Astrocyte (in vitro differentiated cells and primary cell): Measurements from ENCODE around the gene MYO5B. TPM values are rescaled to one million over a fixed set of nuclear protein-coding genes. Genes with fewer than 3 reads are reported as not detected.
"Not testable (repeated sequence)": the region's sequence is repeated elsewhere in the genome, so short reads cannot be mapped to it uniquely, and the experiment has no call there.

Experiments used
- DNase-seq: peaks from one replicate; pipeline ENCODE4 v3.0.0-alpha.2; 2010; ENCODE audit warnings: low read depth
- FAIRE-seq: peaks from 2 replicates; lab custom pipeline; 2011; peaks lifted over from hg19 to GRCh38; lab: Jason Lieb, UNC
- H2AFZ ChIP-seq: 2 replicates; pipeline ENCODE4 v1.6.0; 2012; ENCODE audit warnings: low read depth, low read length, inconsistent platforms
- H3K27ac ChIP-seq: 2 replicates; pipeline ENCODE4 v1.5.1; 2011; ENCODE audit warnings: low read depth, low read length, inconsistent platforms
- H3K27me3 ChIP-seq: 2 replicates; pipeline ENCODE4 v1.6.0; 2011; ENCODE audit warnings: low read length, inconsistent platforms; ENCODE audit not compliant: insufficient read depth
- H3K36me3 ChIP-seq: 2 replicates; pipeline ENCODE4 v1.5.1; 2011; ENCODE audit warnings: low read length, inconsistent platforms; ENCODE audit not compliant: insufficient read depth
- H3K4me1 ChIP-seq: 2 replicates; pipeline ENCODE4 v1.5.1; 2011; ENCODE audit warnings: low read length, inconsistent platforms; ENCODE audit not compliant: insufficient read depth
- H3K4me2 ChIP-seq: 2 replicates; pipeline ENCODE4 v1.6.0; 2012; ENCODE audit warnings: low read length, inconsistent platforms
- H3K4me3 ChIP-seq: 2 replicates; pipeline ENCODE4 v1.5.1; 2011; ENCODE audit warnings: low read depth, mild to moderate bottlenecking, low read length, inconsistent platforms; ENCODE audit not compliant: insufficient read depth
- H3K79me2 ChIP-seq: 2 replicates; pipeline ENCODE4 v1.6.0; 2012; ENCODE audit warnings: mild to moderate bottlenecking, low read length, inconsistent platforms; ENCODE audit not compliant: insufficient read depth
- H3K9ac ChIP-seq: 2 replicates; pipeline ENCODE4 v1.6.0; 2012; ENCODE audit warnings: mild to moderate bottlenecking, low read length, inconsistent platforms
- H3K9me3 ChIP-seq: 2 replicates; pipeline ENCODE4 v1.5.1; 2012; ENCODE audit warnings: low read depth, mild to moderate bottlenecking, low read length, inconsistent platforms; ENCODE audit not compliant: insufficient read depth
- H4K20me1 ChIP-seq: 2 replicates; pipeline ENCODE4 v1.6.0; 2012; ENCODE audit warnings: low read length, inconsistent platforms; ENCODE audit not compliant: insufficient read depth
- H3K27ac Mint-ChIP-seq: one replicate; pipeline ENCODE4 v1.8.0; 2021; ENCODE audit warnings: mild to moderate bottlenecking, mixed read lengths; ENCODE audit not compliant: unreplicated experiment
- H3K27me3 Mint-ChIP-seq: one replicate; pipeline ENCODE4 v1.8.0; 2021; ENCODE audit warnings: low read depth, mixed read lengths; ENCODE audit not compliant: unreplicated experiment
- H3K36me3 Mint-ChIP-seq: one replicate; pipeline ENCODE4 v1.8.0; 2021; ENCODE audit warnings: low read depth, mixed read lengths; ENCODE audit not compliant: unreplicated experiment
- H3K4me1 Mint-ChIP-seq: one replicate; pipeline ENCODE4 v1.8.0; 2021; ENCODE audit warnings: low read depth, mixed read lengths; ENCODE audit not compliant: unreplicated experiment
- H3K4me3 Mint-ChIP-seq: one replicate; pipeline ENCODE4 v1.8.0; 2021; ENCODE audit warnings: mild to moderate bottlenecking, moderate library complexity, mixed read lengths; ENCODE audit not compliant: unreplicated experiment
- H3K9me3 Mint-ChIP-seq: one replicate; pipeline ENCODE4 v1.8.0; 2021; ENCODE audit warnings: mild to moderate bottlenecking, mixed read lengths; ENCODE audit not compliant: unreplicated experiment
- EZH2 ChIP-seq: IDR thresholded peaks from 2 replicates; pipeline ENCODE4 v1.6.1; 2012; ENCODE audit warnings: mild to moderate bottlenecking, low read length, inconsistent platforms; ENCODE audit not compliant: insufficient read depth
- total RNA-seq: library from RNA; stranded (reverse); gene quantifications from 2 replicates; pipeline ENCODE4 v1.2.1, GENCODE V29; 2021
- TF ChIP-seq, protein P1 (sequence below): IDR thresholded peaks from 2 replicates; pipeline ENCODE4 v1.5.1; 2011; ENCODE audit warnings: low read depth, mild to moderate bottlenecking, inconsistent platforms, low read length, moderate library complexity; ENCODE audit not compliant: insufficient read depth

Gene MYO5B
- total RNA-seq, 1 donor from 2014 or later: 8.3 TPM

DNA sequence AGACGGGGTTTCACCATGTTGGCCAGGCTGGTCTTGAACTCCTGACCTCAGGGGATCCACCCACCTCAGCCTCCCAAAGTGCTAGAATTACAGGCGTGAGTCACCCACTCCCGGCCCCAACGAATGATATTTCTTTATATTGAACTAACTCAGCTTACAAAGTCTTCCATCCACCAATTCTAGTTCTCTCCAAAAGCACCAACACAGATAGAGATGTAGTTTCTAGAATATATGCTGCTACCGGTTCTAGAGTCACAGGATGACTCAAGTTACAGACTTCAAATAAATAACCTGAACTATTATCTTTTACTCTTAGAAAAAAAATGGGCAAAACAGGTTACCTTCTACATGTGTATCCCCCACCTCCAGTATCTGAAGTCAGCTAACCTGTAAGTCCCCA lies 390.9 kb downstream of the MYO5B start:
- Histone ChIP-seq H3K4me2 (no peak overlapping the region), H3K36me3 (peaks cover 7% of the 10 kb centered on the region), H2AFZ (no peak overlapping the region), H3K27ac (no peak overlapping the region), H3K4me1 (no peaks in the 10 kb centered on the region), H3K9me3 (no peaks in the 10 kb centered on the region), H4K20me1 (peaks cover 36% of the 10 kb centered on the region), H3K9ac (no peak overlapping the region), H3K27me3 (no peaks in the 10 kb centered on the region), H3K4me3 (no peak overlapping the region), H3K79me2 (peaks cover 41% of the 10 kb centered on the region)
- H3K36me3 Mint-ChIP-seq: peaks cover 16% of the 10 kb centered on the region
- TF ChIP-seq, protein P1, sequence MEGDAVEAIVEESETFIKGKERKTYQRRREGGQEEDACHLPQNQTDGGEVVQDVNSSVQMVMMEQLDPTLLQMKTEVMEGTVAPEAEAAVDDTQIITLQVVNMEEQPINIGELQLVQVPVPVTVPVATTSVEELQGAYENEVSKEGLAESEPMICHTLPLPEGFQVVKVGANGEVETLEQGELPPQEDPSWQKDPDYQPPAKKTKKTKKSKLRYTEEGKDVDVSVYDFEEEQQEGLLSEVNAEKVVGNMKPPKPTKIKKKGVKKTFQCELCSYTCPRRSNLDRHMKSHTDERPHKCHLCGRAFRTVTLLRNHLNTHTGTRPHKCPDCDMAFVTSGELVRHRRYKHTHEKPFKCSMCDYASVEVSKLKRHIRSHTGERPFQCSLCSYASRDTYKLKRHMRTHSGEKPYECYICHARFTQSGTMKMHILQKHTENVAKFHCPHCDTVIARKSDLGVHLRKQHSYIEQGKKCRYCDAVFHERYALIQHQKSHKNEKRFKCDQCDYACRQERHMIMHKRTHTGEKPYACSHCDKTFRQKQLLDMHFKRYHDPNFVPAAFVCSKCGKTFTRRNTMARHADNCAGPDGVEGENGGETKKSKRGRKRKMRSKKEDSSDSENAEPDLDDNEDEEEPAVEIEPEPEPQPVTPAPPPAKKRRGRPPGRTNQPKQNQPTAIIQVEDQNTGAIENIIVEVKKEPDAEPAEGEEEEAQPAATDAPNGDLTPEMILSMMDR: no peak
- TF ChIP-seq EZH2: no peak
- no peaks in the 10 kb centered on the region for H3K4me1 Mint-ChIP-seq
- DNase-seq (no peak), FAIRE-seq (no peak)
- H3K27me3 Mint-ChIP-seq: no peaks in the 10 kb centered on the region
- peaks cover 11% of the 10 kb centered on the region for H3K9me3 Mint-ChIP-seq
- H3K4me3 Mint-ChIP-seq: no peak overlapping the region
- no peak overlapping the region for H3K27ac Mint-ChIP-seq

DNA sequence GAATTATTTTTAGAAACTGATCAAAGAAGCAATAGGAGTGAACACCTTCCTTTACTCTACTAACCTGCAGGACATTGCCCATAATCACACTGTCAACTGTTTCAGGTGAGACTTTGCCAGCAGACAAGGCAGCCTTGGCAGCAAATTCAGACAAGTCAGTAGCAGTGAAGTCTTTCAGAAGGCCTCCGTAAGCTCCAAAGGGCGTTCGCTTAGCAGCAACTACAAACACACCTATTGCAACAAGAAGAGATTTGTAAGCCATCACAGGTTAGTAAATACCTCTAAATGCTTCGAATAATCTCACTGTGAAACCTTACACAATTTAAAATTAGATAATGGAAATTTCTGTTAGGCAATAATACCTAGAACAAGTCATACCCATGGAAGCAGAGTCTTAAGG lies 392.3 kb downstream of the MYO5B start:
- Histone ChIP-seq H3K4me1 (no peaks in the 10 kb centered on the region), H3K27ac (no peak overlapping the region), H3K4me2 (no peak overlapping the region), H3K36me3 (peaks cover 7% of the 10 kb centered on the region), H3K79me2 (peaks cover 37% of the 10 kb centered on the region), H3K9ac (no peak overlapping the region), H2AFZ (no peak overlapping the region), H3K4me3 (no peak overlapping the region), H3K27me3 (no peaks in the 10 kb centered on the region), H4K20me1 (peaks cover 33% of the 10 kb centered on the region), H3K9me3 (no peaks in the 10 kb centered on the region)
- H3K36me3 Mint-ChIP-seq: peaks cover 14% of the 10 kb centered on the region
- H3K9me3 Mint-ChIP-seq: peaks cover 4% of the 10 kb centered on the region
- TF ChIP-seq, protein P1: no peak
- no peak for TF ChIP-seq EZH2
- no peak overlapping the region for H3K27ac Mint-ChIP-seq
- no peaks in the 10 kb centered on the region for H3K4me1 Mint-ChIP-seq
- DNase-seq: no peak
- H3K27me3 Mint-ChIP-seq: no peaks in the 10 kb centered on the region
- H3K4me3 Mint-ChIP-seq: no peak overlapping the region
- FAIRE-seq: no peak

DNA sequence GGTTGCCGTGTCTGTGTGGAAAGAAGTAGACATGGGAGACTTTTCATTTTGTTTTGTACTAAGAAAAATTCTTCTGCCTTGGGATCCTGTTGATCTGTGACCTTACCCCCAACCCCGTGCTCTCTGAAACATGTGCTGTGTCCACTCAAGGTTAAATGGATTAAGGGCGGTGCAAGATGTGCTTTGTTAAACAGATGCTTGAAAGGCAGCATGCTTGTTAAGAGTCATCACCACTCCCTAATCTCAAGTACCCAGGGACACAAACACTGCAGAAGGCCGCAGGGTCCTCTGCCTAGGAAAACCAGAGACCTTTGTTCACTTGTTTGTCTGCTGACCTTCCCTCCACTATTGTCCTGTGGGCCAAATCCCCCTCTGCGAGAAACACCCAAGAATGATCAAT lies 394.5 kb downstream of the MYO5B start:
- not testable (repeated sequence) for H2AFZ ChIP-seq, H3K27ac ChIP-seq, FAIRE-seq, H3K27ac Mint-ChIP-seq, H3K4me3 ChIP-seq, H3K4me3 Mint-ChIP-seq, H3K9ac ChIP-seq, H3K27me3 ChIP-seq, DNase-seq, H3K27me3 Mint-ChIP-seq, H3K4me1 ChIP-seq, H3K9me3 ChIP-seq, H3K9me3 Mint-ChIP-seq, H3K4me2 ChIP-seq
- H3K36me3 ChIP-seq: peaks cover 11% of the 10 kb centered on the region
- Mint-ChIP-seq H3K36me3 (peaks cover 16% of the 10 kb centered on the region), H3K4me1 (peaks cover 11% of the 10 kb centered on the region)
- H3K79me2 ChIP-seq: peaks cover 15% of the 10 kb centered on the region
- peaks cover 14% of the 10 kb centered on the region for H4K20me1 ChIP-seq

DNA sequence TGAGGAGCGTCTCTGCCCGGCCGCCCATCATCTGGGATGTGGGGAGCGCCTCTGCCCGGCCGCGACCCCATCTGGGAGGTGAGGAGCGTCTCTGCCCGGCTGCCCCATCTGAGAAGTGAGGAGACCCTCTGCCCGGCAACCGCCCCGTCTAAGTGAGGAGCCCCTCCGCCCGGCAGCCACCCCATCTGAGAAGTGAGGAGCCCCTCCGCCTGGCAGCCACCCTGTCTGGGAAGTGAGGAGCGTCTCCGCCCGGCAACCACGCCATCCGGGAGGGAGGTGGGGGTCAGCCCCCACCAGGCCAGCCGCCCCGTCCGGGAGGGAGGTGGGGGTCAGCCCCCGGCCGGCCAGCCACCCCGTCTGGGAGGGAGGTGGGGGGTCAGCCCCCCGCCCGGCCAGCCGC lies 395.1 kb downstream of the MYO5B start:
- not testable (repeated sequence) for H3K27me3 Mint-ChIP-seq, H4K20me1 ChIP-seq, H3K79me2 ChIP-seq, H2AFZ ChIP-seq, H3K4me3 Mint-ChIP-seq, H3K27ac Mint-ChIP-seq, FAIRE-seq, H3K4me3 ChIP-seq, H3K9ac ChIP-seq, H3K4me1 ChIP-seq, H3K9me3 ChIP-seq, H3K27ac ChIP-seq, H3K27me3 ChIP-seq, DNase-seq, H3K4me2 ChIP-seq, H3K9me3 Mint-ChIP-seq
- Mint-ChIP-seq H3K4me1 (peaks cover 11% of the 10 kb centered on the region), H3K36me3 (peaks cover 16% of the 10 kb centered on the region)
- peaks cover 11% of the 10 kb centered on the region for H3K36me3 ChIP-seq
